Left ventricle myocardium inferior (tissue), 1 donor: ENCODE data around the gene SNTN. TPM values are rescaled to one million over a fixed set of nuclear protein-coding genes. Genes with fewer than 3 reads are reported as not detected.
"Not testable (repeated sequence)": the region's sequence is repeated elsewhere in the genome, so short reads cannot be mapped to it uniquely, and the experiment has no call there.

Source experiments
- DNase-seq: peaks from one replicate; pipeline ENCODE4 v3.0.0-alpha.2; 2020
- H3K27ac ChIP-seq: fragments of 200-600 bp; replicated peaks from 2 replicates; pipeline ENCODE4 v1.8.0; 2021
- H3K27me3 ChIP-seq: fragments of 200-600 bp; 2 replicates; pipeline ENCODE4 v1.8.0; 2021; ENCODE audit warnings: low read depth
- H3K36me3 ChIP-seq: fragments of 200-600 bp; 2 replicates; pipeline ENCODE4 v1.8.0; 2021
- H3K4me1 ChIP-seq: fragments of 200-600 bp; 2 replicates; pipeline ENCODE4 v1.8.0; 2021
- H3K4me3 ChIP-seq: fragments of 200-600 bp; 2 replicates; pipeline ENCODE4 v1.8.0; 2021; ENCODE audit warnings: mild to moderate bottlenecking, moderate library complexity
- H3K9me3 ChIP-seq: fragments of 200-600 bp; replicated peaks from 2 replicates; pipeline ENCODE4 v1.8.0; 2021
- CTCF ChIP-seq: fragments of 200-600 bp; IDR thresholded peaks from 2 replicates; pipeline ENCODE4 v1.8.0; 2021; ENCODE audit warnings: antibody characterized with exemption, mild to moderate bottlenecking, borderline replicate concordance
- intact Hi-C: fragments of 100-400 bp; cut with micrococcal nuclease; formaldehyde crosslinking; loops from one replicate; pipeline ENCODE4 v1.11.0; 2022
- total RNA-seq: library from RNA; stranded (reverse); fragmentation: NEBNext Ultra II Directional; extraction: Animal tissue kit (Norgen Biotek cat#: 25700); gene quantifications from one replicate; pipeline ENCODE4 v1.2.1, GENCODE V29; 2021
- donor health status: DM: no; HTN: yes; CAD: no; lungs with severe emphysema.

The SNTN gene
- total RNA-seq, 1 donor from 2014 or later, result not detected

- peaks cover 13% of the 10 kb centered on the region for H3K27me3 ChIP-seq
- intact Hi-C loops, result no loop called here
- H3K36me3 ChIP-seq, result no peaks in the 10 kb centered on the region
- no peaks in the 10 kb centered on the region for H3K4me1 ChIP-seq
- H3K27ac ChIP-seq, result no peak overlapping the region
- peaks cover 12% of the 10 kb centered on the region for H3K9me3 ChIP-seq
- no peak overlapping the region for H3K4me3 ChIP-seq
- DNase-seq, result no peak
- TF ChIP-seq CTCF, result no peak
These were observed 12.7 kb upstream of the SNTN start for GRCh38 chr3:63639806-63640205.

- no peak for DNase-seq
- H3K9me3 ChIP-seq, result no peaks in the 10 kb centered on the region
- no peaks in the 10 kb centered on the region for H3K36me3 ChIP-seq
- H3K4me3 ChIP-seq, result no peak overlapping the region
- H3K27me3 ChIP-seq, result peaks cover 13% of the 10 kb centered on the region
- H3K4me1 ChIP-seq, result no peaks in the 10 kb centered on the region
- H3K27ac ChIP-seq, result no peak overlapping the region
- no peak for TF ChIP-seq CTCF
- intact Hi-C loops, result no loop called here
These were observed 10.0 kb upstream of the SNTN start for GRCh38 chr3:63642488-63642887.

GRCh38 chr3:63644212-63644797, 8.2 kb upstream of the SNTN start:
- TF ChIP-seq CTCF, result no peak
- H3K36me3 ChIP-seq, result no peaks in the 10 kb centered on the region
- H3K9me3 ChIP-seq, result no peaks in the 10 kb centered on the region
- H3K4me3 ChIP-seq, result no peak overlapping the region
- H3K27me3 ChIP-seq, result peaks cover 13% of the 10 kb centered on the region
- no peaks in the 10 kb centered on the region for H3K4me1 ChIP-seq
- H3K27ac ChIP-seq, result no peak overlapping the region
- intact Hi-C loops, result no loop called here
- no peak for DNase-seq

- DNase-seq, H3K4me3 ChIP-seq, H3K27ac ChIP-seq, H3K36me3 ChIP-seq, intact Hi-C loops, H3K27me3 ChIP-seq, H3K9me3 ChIP-seq, H3K4me1 ChIP-seq: not testable (repeated sequence)
These were observed 7.3 kb upstream of the SNTN start for GRCh38 chr3:63644928-63645781.

DNA sequence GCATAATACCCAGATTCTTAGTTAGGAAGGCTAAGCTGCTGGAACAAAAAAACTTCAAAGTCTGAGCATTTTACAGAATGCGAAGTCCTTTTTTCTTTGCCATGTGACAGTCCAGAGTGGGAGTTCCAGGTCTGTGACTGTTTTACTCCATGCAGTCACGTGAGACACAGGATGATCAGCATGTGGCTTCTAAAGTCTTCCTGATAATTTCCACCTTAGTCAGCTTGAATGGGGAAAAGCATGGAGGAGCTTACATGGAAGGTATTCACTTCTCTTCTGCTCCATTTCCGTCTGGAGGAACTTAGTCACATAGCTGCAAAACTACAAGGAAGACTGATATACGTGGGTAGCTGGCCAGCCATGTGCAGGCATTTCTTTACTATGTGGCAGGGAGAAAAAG, 1.7 kb downstream of the SNTN start:
- Histone ChIP-seq H3K9me3 (no peaks in the 10 kb centered on the region), H3K36me3 (no peaks in the 10 kb centered on the region), H3K27me3 (no peaks in the 10 kb centered on the region), H3K4me3 (no peak overlapping the region), H3K4me1 (no peaks in the 10 kb centered on the region), H3K27ac (no peak overlapping the region)
- no peak for TF ChIP-seq CTCF
- intact Hi-C loops, result no loop called here
- no peak for DNase-seq

DNA sequence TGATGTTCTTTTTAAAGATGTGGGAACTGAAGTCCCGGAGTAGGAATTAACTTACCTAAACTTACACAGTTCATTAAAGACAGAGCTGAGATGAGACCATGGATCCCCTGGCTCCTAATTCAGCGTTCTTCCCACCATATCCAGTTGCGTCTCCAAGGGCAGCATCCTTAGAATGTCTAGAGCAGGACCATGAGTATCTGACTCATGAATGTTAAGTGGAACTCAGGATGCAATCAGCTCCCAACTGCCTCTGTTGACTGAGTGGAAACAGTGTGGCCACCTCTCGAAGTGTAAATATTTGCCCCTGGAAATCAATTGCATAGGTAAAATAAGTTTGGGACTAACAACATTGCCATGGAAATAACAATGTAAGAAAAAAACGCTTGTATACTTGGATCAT, 2.5 kb downstream of the SNTN start:
- no peak overlapping the region for H3K4me3 ChIP-seq
- H3K9me3 ChIP-seq, result no peaks in the 10 kb centered on the region
- H3K4me1 ChIP-seq, result no peaks in the 10 kb centered on the region
- H3K27me3 ChIP-seq, result no peaks in the 10 kb centered on the region
- no peak overlapping the region for H3K27ac ChIP-seq
- intact Hi-C loops, result no loop called here
- DNase-seq, result no peak
- H3K36me3 ChIP-seq, result no peaks in the 10 kb centered on the region
- no peak for TF ChIP-seq CTCF
